22Rv1 (cell line): ENCODE measurements around the gene PLD4.

Experiments
- ZFX ChIP-seq: fragments of 450-650 bp; IDR thresholded peaks from 2 replicates; pipeline ENCODE4 v1.6.1; 2017; ENCODE audit warnings: antibody characterized with exemption, borderline replicate concordance
- TF ChIP-seq, protein P1 (sequence below): fragments of 450-650 bp; IDR thresholded peaks from 2 replicates; pipeline ENCODE4 v1.5.1; 2017; ENCODE audit warnings: mild to moderate bottlenecking

DNA sequence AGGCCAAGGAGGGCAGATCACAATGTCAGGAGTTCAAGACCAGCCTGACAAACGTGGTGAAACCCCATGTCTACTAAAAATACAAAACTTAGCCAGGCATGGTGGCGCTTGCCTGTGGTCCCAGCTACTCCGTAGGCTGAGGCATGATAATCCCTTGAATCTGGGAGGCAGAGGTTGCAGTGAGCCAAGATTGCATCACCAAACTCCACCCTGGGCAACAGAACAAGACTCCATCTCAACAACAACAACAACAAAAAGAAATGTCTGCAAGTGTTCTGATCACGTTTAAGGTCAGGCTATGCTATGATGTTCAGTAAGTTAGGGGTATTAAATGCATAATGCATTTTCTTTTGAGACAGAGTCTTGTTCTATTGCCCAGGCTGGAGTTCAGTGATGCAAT, 6.7 kb upstream of the PLD4 start:
- TF ChIP-seq, protein P1, sequence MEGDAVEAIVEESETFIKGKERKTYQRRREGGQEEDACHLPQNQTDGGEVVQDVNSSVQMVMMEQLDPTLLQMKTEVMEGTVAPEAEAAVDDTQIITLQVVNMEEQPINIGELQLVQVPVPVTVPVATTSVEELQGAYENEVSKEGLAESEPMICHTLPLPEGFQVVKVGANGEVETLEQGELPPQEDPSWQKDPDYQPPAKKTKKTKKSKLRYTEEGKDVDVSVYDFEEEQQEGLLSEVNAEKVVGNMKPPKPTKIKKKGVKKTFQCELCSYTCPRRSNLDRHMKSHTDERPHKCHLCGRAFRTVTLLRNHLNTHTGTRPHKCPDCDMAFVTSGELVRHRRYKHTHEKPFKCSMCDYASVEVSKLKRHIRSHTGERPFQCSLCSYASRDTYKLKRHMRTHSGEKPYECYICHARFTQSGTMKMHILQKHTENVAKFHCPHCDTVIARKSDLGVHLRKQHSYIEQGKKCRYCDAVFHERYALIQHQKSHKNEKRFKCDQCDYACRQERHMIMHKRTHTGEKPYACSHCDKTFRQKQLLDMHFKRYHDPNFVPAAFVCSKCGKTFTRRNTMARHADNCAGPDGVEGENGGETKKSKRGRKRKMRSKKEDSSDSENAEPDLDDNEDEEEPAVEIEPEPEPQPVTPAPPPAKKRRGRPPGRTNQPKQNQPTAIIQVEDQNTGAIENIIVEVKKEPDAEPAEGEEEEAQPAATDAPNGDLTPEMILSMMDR, result no peak
- TF ChIP-seq ZFX, result no peak
